ENCODE data around the gene KRT15.

GRCh38 chr17:41463746-41464145, 54.9 kb downstream of the KRT15 start:
- TF ChIP-seq CTCF (IDR thresholded peaks at IDR 0.05) = no peak
- TF ChIP-seq POLR2A (IDR thresholded peaks at IDR 0.05) = no peak
